Heart right ventricle (tissue), 16 donors: Measurements from ENCODE around the gene HDAC2. TPM values are rescaled to one million over a fixed set of nuclear protein-coding genes. Genes with fewer than 3 reads are reported as not detected.

ENCODE experiments used
- ATAC-seq, 8 donors: fragments of 200-7000 bp; cut with Tn5 transposase; one replicate each; pipeline ENCODE4 v1.9.1; 2020; ENCODE audit warnings: mild to moderate bottlenecking in 8 of 8, moderate library complexity in 8 of 8, moderate number of reproducible peaks in 1 of 8
- DNase-seq, 2 donors: peaks; one replicate each; pipeline ENCODE4 v3.0.0-alpha.2; 2020
- H3K27ac ChIP-seq, 10 donors: fragments of 200-600 bp; sonication (generic) in 2 of 10; one replicate each; pipeline versions ENCODE4 v1.5.0 to v1.8.0; 2020 to 2022; ENCODE audit warnings: mild to moderate bottlenecking in 3 of 10
- H3K27me3 ChIP-seq, 7 donors: fragments of 200-600 bp; one replicate each; pipeline ENCODE4 v1.8.0; 2021 to 2022; ENCODE audit warnings: mild to moderate bottlenecking in 2 of 7
- H3K36me3 ChIP-seq, 9 donors: fragments of 200-600 bp; sonication (generic) in 1 of 9; one replicate each; pipeline versions ENCODE4 v1.5.0 to v1.8.0; 2020 to 2022; ENCODE audit warnings: mild to moderate bottlenecking in 2 of 9
- H3K4me1 ChIP-seq, 9 donors: fragments of 200-600 bp; sonication (generic) in 1 of 9; one replicate each; pipeline versions ENCODE4 v1.5.0 to v1.8.0; 2020 to 2022; ENCODE audit warnings: mild to moderate bottlenecking in 4 of 9
- H3K4me3 ChIP-seq, 10 donors: fragments of 200-600 bp; sonication (generic) in 2 of 10; one replicate each; pipeline versions ENCODE4 v1.5.0 to v1.8.0; 2020 to 2022; ENCODE audit warnings: mild to moderate bottlenecking in 7 of 10, moderate library complexity in 2 of 10
- H3K9me3 ChIP-seq, 11 donors: fragments of 200-600 bp in 10 of 11; sonication (generic) in 2 of 11; one replicate each; pipeline versions ENCODE4 v1.5.0 to v1.8.0; 2013 to 2022; ENCODE audit warnings: mild to moderate bottlenecking in 2 of 11, control low read depth in 1 of 11, moderate library complexity in 1 of 11
- WGBS, 2 donors: extraction: QIAGEN DNeasy Blood & Tissue Kit; methylation state at CpG; one replicate each; pipeline ENCODE4 v1.1.7; 2013; ENCODE audit warnings: inconsistent platforms in 1 of 2; 5-methylcytosine and 5-hydroxymethylcytosine counted together
- intact Hi-C, 10 donors: fragments of 100-400 bp; cut with DNase I; formaldehyde crosslinking; loops; one replicate each; pipeline versions ENCODE4 v1.11.1 to v1.14.2; 2022
- polyA plus RNA-seq, 2 donors: library from polyadenylated mRNA; stranded (reverse); fragments of 200-250 nt; gene quantifications; one replicate each; pipeline ENCODE4 v1.2.3, GENCODE V29; 2013
- total RNA-seq, 10 donors: library from RNA; stranded (reverse); fragmentation: NEBNext Ultra II Directional in 3 of 10; extraction: Animal tissue kit (Norgen Biotek cat#: 25700) in 3 of 10; gene quantifications; one replicate each; pipeline versions ENCODE4 v1.2.1 to v1.2.4, GENCODE V29; 2021 to 2023
- TF ChIP-seq, protein P1 (sequence below), 9 donors: fragments of 200-600 bp; sonication (generic) in 2 of 9; IDR thresholded peaks; one replicate each; pipeline versions ENCODE4 v1.5.0 to v1.8.0; 2021 to 2022; ENCODE audit warnings: antibody characterized with exemption in 9 of 9, mild to moderate bottlenecking in 5 of 9, moderate library complexity in 1 of 9
- donor health status: Arrhythmogenic right ventricular cardiomyopathy.
- donor health status: ischemic (EF 13 %, LVEDD 7.1; RV severe dilation, severe dysfunction).
- donor health status: healthy with polysubstance abuse.
- donor health status: DM: no; HTN: yes; CAD: no.
- donor health status: DM: no; HTN: no; CAD: no.
- donor health status: ischemic (EF 25% LVEDD 6.9; RV normal size, moderate dysfunction).
- donor health status: ischemic (EF 25% LVEDD 5.7; RV mildly dilated, moderate dysfunction).
- donor health status: healthy.
- donor health status: DM: yes; HTN: yes; CAD: no.
- donor health status: Ischemic cardiomyopathy.
- donor health status: ischemic (EF 35%, LVEDD 5.7; RV mildly dilated, moderate dysfunction).
- donor health status: nonischemic (EF 11% LVEDD 7.7; RV severe dilation, severe dysfunction).
- donor health status: DM: yes; HTN: yes; CAD: no.
- donor health status: PGD.
- donor health status: ischemic (EF 29% LVEDD 5.4; RV normal size, mild dysfunction).
- donor health status: nonischemic (EF 23%, LVEDD 6.1; RV moderate dilation, normal function).

The HDAC2 gene
- total and polyA plus RNA-seq, 12 donors: 23.2 to 60.2 (median 46.2) TPM

DNA sequence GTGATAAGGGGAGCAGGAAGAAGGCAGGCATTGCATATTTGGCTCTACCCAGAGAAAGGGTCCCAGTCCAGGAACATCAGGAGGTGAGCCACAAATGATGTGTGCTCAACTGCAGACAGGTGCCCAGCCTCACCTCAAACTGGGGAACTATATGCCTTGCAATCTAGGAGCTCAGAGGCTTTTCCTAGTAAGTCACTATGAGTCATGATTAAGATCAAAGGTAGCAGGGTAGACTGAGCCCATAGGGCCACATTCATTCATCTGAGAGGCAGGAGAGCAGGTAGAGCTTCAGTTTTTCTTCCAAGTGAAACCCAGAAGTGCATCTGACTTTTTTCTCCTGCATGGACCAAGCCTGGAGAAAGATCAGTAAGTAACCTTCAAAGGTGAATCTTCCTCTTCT, 82.5 kb downstream of the HDAC2 start:
- Histone ChIP-seq H3K9me3 (peaks cover 0 to 18% (median 4%) of the 10 kb centered on the region in 11 donors), H3K4me1 (no peaks in the 10 kb centered on the region), H3K4me3 (no peak overlapping the region)

DNA sequence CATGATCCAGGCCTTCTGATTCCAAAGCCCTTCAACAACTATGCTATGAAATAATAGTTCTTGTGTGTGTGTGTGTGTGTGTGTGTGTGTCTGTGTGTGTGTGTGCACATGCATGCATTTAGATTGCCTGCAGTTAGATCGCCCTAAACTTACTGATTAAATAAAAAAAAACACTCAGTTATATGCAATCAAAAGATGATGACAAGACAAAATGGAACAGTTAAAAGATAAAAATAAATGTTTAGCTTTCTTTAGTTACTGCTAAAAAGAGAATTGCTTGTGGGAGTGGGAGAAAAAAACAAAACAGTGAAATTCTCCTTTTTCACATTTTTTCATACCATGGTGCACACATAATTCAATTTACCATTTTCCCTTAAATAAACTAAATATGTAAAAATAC, 84.4 kb downstream of the HDAC2 start:
- H3K27ac ChIP-seq: no peak overlapping the region
- peaks cover 0 to 5% (median 0%) of the 10 kb centered on the region in 11 donors for H3K9me3 ChIP-seq
- H3K27me3 ChIP-seq: no peaks in the 10 kb centered on the region
- H3K36me3 ChIP-seq: no peaks in the 10 kb centered on the region
- H3K4me1 ChIP-seq: no peaks in the 10 kb centered on the region
- intact Hi-C loops: no loop called here
- ATAC-seq (no peak), DNase-seq (no peak)
- TF ChIP-seq, protein P1, sequence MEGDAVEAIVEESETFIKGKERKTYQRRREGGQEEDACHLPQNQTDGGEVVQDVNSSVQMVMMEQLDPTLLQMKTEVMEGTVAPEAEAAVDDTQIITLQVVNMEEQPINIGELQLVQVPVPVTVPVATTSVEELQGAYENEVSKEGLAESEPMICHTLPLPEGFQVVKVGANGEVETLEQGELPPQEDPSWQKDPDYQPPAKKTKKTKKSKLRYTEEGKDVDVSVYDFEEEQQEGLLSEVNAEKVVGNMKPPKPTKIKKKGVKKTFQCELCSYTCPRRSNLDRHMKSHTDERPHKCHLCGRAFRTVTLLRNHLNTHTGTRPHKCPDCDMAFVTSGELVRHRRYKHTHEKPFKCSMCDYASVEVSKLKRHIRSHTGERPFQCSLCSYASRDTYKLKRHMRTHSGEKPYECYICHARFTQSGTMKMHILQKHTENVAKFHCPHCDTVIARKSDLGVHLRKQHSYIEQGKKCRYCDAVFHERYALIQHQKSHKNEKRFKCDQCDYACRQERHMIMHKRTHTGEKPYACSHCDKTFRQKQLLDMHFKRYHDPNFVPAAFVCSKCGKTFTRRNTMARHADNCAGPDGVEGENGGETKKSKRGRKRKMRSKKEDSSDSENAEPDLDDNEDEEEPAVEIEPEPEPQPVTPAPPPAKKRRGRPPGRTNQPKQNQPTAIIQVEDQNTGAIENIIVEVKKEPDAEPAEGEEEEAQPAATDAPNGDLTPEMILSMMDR (IDR thresholded peaks at IDR 0.05): no peak
- 94 to 98% methylated on average over 1 of the region's 1 CpG for WGBS, 2 donors
- no peak overlapping the region for H3K4me3 ChIP-seq

More for the DNA sequence above, 82.5 kb downstream of the HDAC2 start:
- TF ChIP-seq, protein P1 (IDR thresholded peaks at IDR 0.05): no peak
- ATAC-seq (no peak), DNase-seq (no peak)
- Histone ChIP-seq H3K27ac (no peak overlapping the region), H3K27me3 (no peaks in the 10 kb centered on the region), H3K36me3 (no peaks in the 10 kb centered on the region)
- intact Hi-C loops: no loop called here

DNA sequence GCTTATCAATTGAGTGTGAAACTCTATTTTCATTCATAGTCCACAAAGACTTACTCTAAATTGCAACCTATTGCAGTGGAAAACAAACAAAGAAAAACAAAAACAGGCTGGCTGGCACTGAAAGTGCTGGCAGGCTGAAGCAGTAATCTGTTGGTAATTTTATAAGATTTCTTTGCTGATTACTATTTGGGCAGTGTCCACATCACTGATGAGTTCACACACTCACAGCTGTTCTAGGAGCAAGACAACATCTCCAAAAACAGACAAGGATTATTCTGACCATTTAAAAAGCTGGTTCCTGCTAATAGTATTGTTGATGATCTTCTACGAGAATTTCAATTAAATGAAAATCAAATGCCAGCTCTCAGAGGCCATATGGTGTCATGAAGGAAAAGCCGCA, 86.9 kb downstream of the HDAC2 start:
- ATAC-seq: no peak
- DNase-seq: no peak
- Histone ChIP-seq H3K4me3 (no peak overlapping the region), H3K36me3 (no peaks in the 10 kb centered on the region), H3K27me3 (no peaks in the 10 kb centered on the region), H3K4me1 (peaks cover 0 to 10% (median 6%) of the 10 kb centered on the region in 9 donors), H3K9me3 (no peaks in the 10 kb centered on the region), H3K27ac (no peak overlapping the region)
- 89 to 92% methylated on average over 2 of the region's 2 CpGs for WGBS, 2 donors
- TF ChIP-seq, protein P1 (IDR thresholded peaks at IDR 0.05): no peak
- intact Hi-C loops: no loop called here

Other genes starting within 250 kb of the HDAC2 start
- gene MARCKS, start 113.8 kb downstream of the HDAC2 start, total RNA-seq: 10 to 100 TPM; 12.9 to 65.2 (median 16.1) TPM
- gene MARCKS, start 113.8 kb downstream of the HDAC2 start, polyA plus RNA-seq: 10 to 100 TPM in 1 of 2 donors, 1 to 10 TPM in 1; 6.7 to 12.3 TPM